Measurements from ENCODE around the gene CTSK.
"Not testable (repeated sequence)": the region's sequence is repeated elsewhere in the genome, so short reads cannot be mapped to it uniquely, and the experiment has no call there.

The CTSK gene

GRCh38 chr1:150778409-150778808, 29.7 kb downstream of the CTSK start:
- Histone ChIP-seq H3K27ac (ENCODE audit: low read depth, low read length) (no peak overlapping the region), H3K9ac (ENCODE audit: low read length) (no peak overlapping the region), H3K36me3 (ENCODE audit: control insufficient read depth, insufficient read depth, low read length) (no peaks in the 10 kb centered on the region), H3K4me1 (ENCODE audit: control insufficient read depth, insufficient read depth, low read length) (no peaks in the 10 kb centered on the region), H3K9me3 (ENCODE audit: control insufficient read depth, insufficient read depth, low read depth, low read length) (peaks cover 6% of the 10 kb centered on the region), H3K4me3 (ENCODE audit: low read depth, low read length) (no peak overlapping the region), H3K27me3 (ENCODE audit: control insufficient read depth, insufficient read depth, low read length) (no peaks in the 10 kb centered on the region)

- no peak overlapping the region for H3K9ac ChIP-seq (ENCODE audit: low read length)
- H3K27me3 ChIP-seq (ENCODE audit: control insufficient read depth, insufficient read depth, low read length), result no peaks in the 10 kb centered on the region
- H3K4me3 ChIP-seq (ENCODE audit: low read depth, low read length), result no peak overlapping the region
- no peaks in the 10 kb centered on the region for H3K4me1 ChIP-seq (ENCODE audit: control insufficient read depth, insufficient read depth, low read length)
- H3K36me3 ChIP-seq (ENCODE audit: control insufficient read depth, insufficient read depth, low read length), result no peaks in the 10 kb centered on the region
- no peak overlapping the region for H3K27ac ChIP-seq (ENCODE audit: low read depth, low read length)
- H3K9me3 ChIP-seq (ENCODE audit: control insufficient read depth, insufficient read depth, low read depth, low read length), result peaks cover 6% of the 10 kb centered on the region
Observed at GRCh38 chr1:150777544-150777943, 30.5 kb downstream of the CTSK start.

- not testable (repeated sequence) for H3K4me1 ChIP-seq (ENCODE audit: control insufficient read depth, insufficient read depth, low read length); H3K27ac ChIP-seq (ENCODE audit: low read depth, low read length); H3K27me3 ChIP-seq (ENCODE audit: control insufficient read depth, insufficient read depth, low read length); H3K9me3 ChIP-seq (ENCODE audit: control insufficient read depth, insufficient read depth, low read depth, low read length); H3K9ac ChIP-seq (ENCODE audit: low read length); H3K36me3 ChIP-seq (ENCODE audit: control insufficient read depth, insufficient read depth, low read length); H3K4me3 ChIP-seq (ENCODE audit: low read depth, low read length)
Observed at GRCh38 chr1:150775931-150776505, 32.0 kb downstream of the CTSK start.

GRCh38 chr1:150775276-150775675, 32.8 kb downstream of the CTSK start:
- Histone ChIP-seq H3K9ac (ENCODE audit: low read length) (no peak overlapping the region), H3K4me1 (ENCODE audit: control insufficient read depth, insufficient read depth, low read length) (no peaks in the 10 kb centered on the region), H3K36me3 (ENCODE audit: control insufficient read depth, insufficient read depth, low read length) (no peaks in the 10 kb centered on the region), H3K27me3 (ENCODE audit: control insufficient read depth, insufficient read depth, low read length) (no peaks in the 10 kb centered on the region), H3K9me3 (ENCODE audit: control insufficient read depth, insufficient read depth, low read depth, low read length) (peaks cover 3% of the 10 kb centered on the region), H3K27ac (ENCODE audit: low read depth, low read length) (no peak overlapping the region), H3K4me3 (ENCODE audit: low read depth, low read length) (no peak overlapping the region)

GRCh38 chr1:150772326-150772725, 35.7 kb downstream of the CTSK start:
- Histone ChIP-seq H3K36me3 (ENCODE audit: control insufficient read depth, insufficient read depth, low read length) (no peaks in the 10 kb centered on the region), H3K4me1 (ENCODE audit: control insufficient read depth, insufficient read depth, low read length) (no peaks in the 10 kb centered on the region), H3K4me3 (ENCODE audit: low read depth, low read length) (no peak overlapping the region), H3K27me3 (ENCODE audit: control insufficient read depth, insufficient read depth, low read length) (no peaks in the 10 kb centered on the region), H3K9me3 (ENCODE audit: control insufficient read depth, insufficient read depth, low read depth, low read length) (no peaks in the 10 kb centered on the region), H3K9ac (ENCODE audit: low read length) (no peak overlapping the region), H3K27ac (ENCODE audit: low read depth, low read length) (no peak overlapping the region)

GRCh38 chr1:150767704-150768103, 40.4 kb downstream of the CTSK start:
- not testable (repeated sequence) for H3K27ac ChIP-seq (ENCODE audit: low read depth, low read length); H3K9ac ChIP-seq (ENCODE audit: low read length); H3K4me1 ChIP-seq (ENCODE audit: control insufficient read depth, insufficient read depth, low read length); H3K36me3 ChIP-seq (ENCODE audit: control insufficient read depth, insufficient read depth, low read length); H3K4me3 ChIP-seq (ENCODE audit: low read depth, low read length); H3K27me3 ChIP-seq (ENCODE audit: control insufficient read depth, insufficient read depth, low read length); H3K9me3 ChIP-seq (ENCODE audit: control insufficient read depth, insufficient read depth, low read depth, low read length)

- not testable (repeated sequence) for H3K36me3 ChIP-seq (ENCODE audit: control insufficient read depth, insufficient read depth, low read length); H3K9me3 ChIP-seq (ENCODE audit: control insufficient read depth, insufficient read depth, low read depth, low read length); H3K4me3 ChIP-seq (ENCODE audit: low read depth, low read length); H3K4me1 ChIP-seq (ENCODE audit: control insufficient read depth, insufficient read depth, low read length); H3K27me3 ChIP-seq (ENCODE audit: control insufficient read depth, insufficient read depth, low read length); H3K27ac ChIP-seq (ENCODE audit: low read depth, low read length); H3K9ac ChIP-seq (ENCODE audit: low read length)
Observed at GRCh38 chr1:150765977-150766301, 42.1 kb downstream of the CTSK start.

- H3K4me1 ChIP-seq (ENCODE audit: control insufficient read depth, insufficient read depth, low read length), result no peaks in the 10 kb centered on the region
- peaks cover 2% of the 10 kb centered on the region for H3K9me3 ChIP-seq (ENCODE audit: control insufficient read depth, insufficient read depth, low read depth, low read length)
- H3K36me3 ChIP-seq (ENCODE audit: control insufficient read depth, insufficient read depth, low read length), result no peaks in the 10 kb centered on the region
- no peak within 1 kb of the TSS for H3K27ac ChIP-seq (ENCODE audit: low read depth, low read length)
- no peak within 1 kb of the TSS for H3K9ac ChIP-seq (ENCODE audit: low read length)
- H3K4me3 ChIP-seq (ENCODE audit: low read depth, low read length), result no peak within 1 kb of the TSS
- no peaks in the 10 kb centered on the region for H3K27me3 ChIP-seq (ENCODE audit: control insufficient read depth, insufficient read depth, low read length)
Observed at GRCh38 chr1:150765296-150765976, 42.6 kb downstream of the CTSK start, which contains the start of gene CTSS. Gene CTSS, minus strand, starts transcription at chr1:150765778. Its CDS starts 1,015 bp downstream, at chr1:150764763.

- H3K36me3 ChIP-seq (ENCODE audit: control insufficient read depth, insufficient read depth, low read length), result no peaks in the 10 kb centered on the region
- peaks cover 4% of the 10 kb centered on the region for H3K9me3 ChIP-seq (ENCODE audit: control insufficient read depth, insufficient read depth, low read depth, low read length)
Observed at GRCh38 chr1:150764617-150765101, 43.4 kb downstream of the CTSK start.

GRCh38 chr1:150763018-150763417, 45.0 kb downstream of the CTSK start:
- Histone ChIP-seq H3K9ac (ENCODE audit: low read length) (no peak overlapping the region), H3K27me3 (ENCODE audit: control insufficient read depth, insufficient read depth, low read length) (no peaks in the 10 kb centered on the region), H3K9me3 (ENCODE audit: control insufficient read depth, insufficient read depth, low read depth, low read length) (peaks cover 4% of the 10 kb centered on the region), H3K4me3 (ENCODE audit: low read depth, low read length) (no peak overlapping the region), H3K36me3 (ENCODE audit: control insufficient read depth, insufficient read depth, low read length) (no peaks in the 10 kb centered on the region), H3K4me1 (ENCODE audit: control insufficient read depth, insufficient read depth, low read length) (no peaks in the 10 kb centered on the region), H3K27ac (ENCODE audit: low read depth, low read length) (no peak overlapping the region)

More at GRCh38 chr1:150764617-150765101, 43.4 kb downstream of the CTSK start:
- no peaks in the 10 kb centered on the region for H3K27me3 ChIP-seq (ENCODE audit: control insufficient read depth, insufficient read depth, low read length)
- no peak overlapping the region for H3K27ac ChIP-seq (ENCODE audit: low read depth, low read length)
- H3K9ac ChIP-seq (ENCODE audit: low read length), result no peak overlapping the region
- no peaks in the 10 kb centered on the region for H3K4me1 ChIP-seq (ENCODE audit: control insufficient read depth, insufficient read depth, low read length)
- no peak overlapping the region for H3K4me3 ChIP-seq (ENCODE audit: low read depth, low read length)

GRCh38 chr1:150762552-150762951, 45.5 kb downstream of the CTSK start:
- H3K4me1 ChIP-seq (ENCODE audit: control insufficient read depth, insufficient read depth, low read length), result no peaks in the 10 kb centered on the region

More at GRCh38 chr1:150762552-150762951, 45.5 kb downstream of the CTSK start:
- no peak overlapping the region for H3K9ac ChIP-seq (ENCODE audit: low read length)
- no peak overlapping the region for H3K27ac ChIP-seq (ENCODE audit: low read depth, low read length)
- peaks cover 4% of the 10 kb centered on the region for H3K9me3 ChIP-seq (ENCODE audit: control insufficient read depth, insufficient read depth, low read depth, low read length)
- no peak overlapping the region for H3K4me3 ChIP-seq (ENCODE audit: low read depth, low read length)
- H3K27me3 ChIP-seq (ENCODE audit: control insufficient read depth, insufficient read depth, low read length), result no peaks in the 10 kb centered on the region
- H3K36me3 ChIP-seq (ENCODE audit: control insufficient read depth, insufficient read depth, low read length), result no peaks in the 10 kb centered on the region
